GM19025 (cell line): ENCODE data around the gene CCDC174.
"Not testable (repeated sequence)": the region's sequence is repeated elsewhere in the genome, so short reads cannot be mapped to it uniquely, and the experiment has no call there.

ENCODE experiments used
- ATAC-seq: cut with Tn5 transposase; IDR thresholded peaks from one replicate; pipeline ENCODE4 v1.9.1; 2021; ENCODE audit warnings: mild to moderate bottlenecking, low read depth, moderate library complexity; ENCODE audit not compliant: unreplicated experiment

The CCDC174 gene

DNA sequence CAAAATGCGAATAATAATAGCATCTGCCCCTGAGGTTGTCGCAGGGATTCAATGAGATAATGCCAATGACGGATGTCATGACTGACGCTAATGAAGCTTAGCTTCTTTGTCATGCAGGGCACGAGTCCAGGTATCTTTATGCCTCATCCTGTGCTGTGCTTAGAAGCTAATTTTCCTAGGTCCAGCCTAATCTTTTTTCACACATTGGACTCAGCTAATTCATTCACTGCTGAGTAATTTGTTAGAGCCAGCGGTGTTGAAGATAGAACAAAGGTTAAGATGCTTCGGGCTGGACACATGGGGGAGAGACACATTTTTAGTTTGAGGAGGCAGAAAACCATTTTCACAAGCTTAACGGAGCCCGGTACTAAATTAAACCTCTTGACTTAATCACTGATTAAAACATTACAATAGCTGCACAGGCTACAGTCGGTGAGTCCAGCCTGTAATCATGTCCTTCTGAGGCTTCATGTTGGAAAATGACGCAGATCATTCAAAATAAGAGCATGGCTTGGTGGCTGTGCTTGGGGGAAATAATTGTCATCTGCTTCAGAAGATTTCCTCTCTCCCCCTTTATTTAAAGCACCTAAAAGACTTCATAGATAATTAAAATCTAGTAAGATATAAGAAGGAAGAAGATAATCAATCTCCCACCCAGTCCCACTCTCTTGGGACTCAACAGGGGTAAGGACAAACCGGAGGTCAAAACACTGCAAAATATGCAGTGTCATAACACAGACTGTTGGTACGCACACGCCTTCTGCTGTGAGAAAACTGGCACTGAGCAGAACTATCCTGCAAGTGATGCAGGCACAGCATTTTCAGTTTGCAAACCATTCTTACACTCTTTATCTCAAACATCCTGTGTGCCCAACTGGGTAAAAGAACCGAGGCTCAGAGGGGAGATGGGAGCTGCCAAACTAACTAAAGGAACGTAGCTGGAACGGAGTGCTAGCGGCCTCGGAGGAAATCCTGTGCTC lies 3.3 kb upstream of the CCDC174 start:
- ATAC-seq: no peak

GRCh38 chr3:14649466-14649865 lies 2.1 kb upstream of the CCDC174 start:
- no peak for ATAC-seq

DNA sequence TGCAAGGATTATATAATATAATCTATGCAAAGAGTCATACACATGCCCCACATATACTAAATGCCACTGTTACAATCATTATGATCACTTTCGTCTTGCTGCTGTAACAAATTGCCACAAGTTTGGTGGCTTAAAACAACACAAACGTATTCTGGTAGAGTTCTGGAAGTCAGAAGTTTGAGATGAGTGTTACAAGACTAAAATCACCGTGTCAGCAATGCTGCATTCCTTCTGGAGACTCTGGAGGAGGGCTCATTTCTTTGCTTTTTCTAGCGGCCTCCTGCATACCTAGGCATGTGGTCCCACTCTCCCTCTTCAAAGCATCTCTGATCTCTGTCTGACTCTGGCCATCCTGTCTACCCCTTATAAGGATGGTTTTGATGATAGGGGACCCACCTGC lies 1.4 kb upstream of the CCDC174 start:
- ATAC-seq: no peak

- not testable (repeated sequence) for ATAC-seq
These were observed 872 bp downstream of the CCDC174 start for GRCh38 chr3:14652360-14652907.

DNA sequence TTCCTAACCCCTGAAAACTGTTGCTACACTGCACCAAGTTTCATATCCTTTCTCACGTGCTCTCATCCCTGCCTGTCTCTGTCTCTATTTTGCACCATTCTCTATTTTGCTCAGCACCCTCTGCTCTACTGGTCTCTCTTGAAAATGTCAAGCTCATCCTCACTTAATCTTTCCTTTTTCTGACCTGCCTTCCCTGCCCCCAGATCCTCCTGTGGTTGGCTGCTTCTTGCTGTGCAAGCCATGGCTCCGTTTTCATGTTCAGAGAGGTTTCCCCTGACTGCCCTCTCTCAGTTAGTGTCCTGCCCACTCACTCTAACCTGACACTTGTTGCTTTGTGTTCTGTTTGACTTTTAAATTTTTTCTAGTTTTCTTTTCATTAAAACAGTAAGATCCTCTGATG lies 6.0 kb downstream of the CCDC174 start:
- no peak for ATAC-seq

GRCh38 chr3:14658978-14659377 lies 7.4 kb downstream of the CCDC174 start:
- no peak for ATAC-seq

DNA sequence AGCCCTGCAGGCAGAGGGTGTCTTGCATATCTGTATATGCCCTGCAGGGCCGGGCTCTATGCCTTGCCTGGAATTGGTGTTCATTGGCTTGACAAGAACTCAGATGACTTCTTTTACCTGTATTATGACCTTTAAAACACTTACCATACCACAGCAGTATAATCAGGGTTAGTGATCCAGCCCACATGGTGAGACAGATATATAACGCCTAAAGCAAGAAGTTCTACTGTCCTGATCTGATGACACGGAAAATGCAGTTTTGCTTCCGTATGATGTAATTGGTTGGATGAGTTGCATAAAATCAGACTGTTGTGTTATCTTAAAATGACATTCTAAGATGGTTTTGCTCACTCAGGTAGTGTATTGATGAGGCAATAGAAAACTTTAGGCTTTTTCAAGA lies 9.4 kb downstream of the CCDC174 start:
- ATAC-seq: no peak

DNA sequence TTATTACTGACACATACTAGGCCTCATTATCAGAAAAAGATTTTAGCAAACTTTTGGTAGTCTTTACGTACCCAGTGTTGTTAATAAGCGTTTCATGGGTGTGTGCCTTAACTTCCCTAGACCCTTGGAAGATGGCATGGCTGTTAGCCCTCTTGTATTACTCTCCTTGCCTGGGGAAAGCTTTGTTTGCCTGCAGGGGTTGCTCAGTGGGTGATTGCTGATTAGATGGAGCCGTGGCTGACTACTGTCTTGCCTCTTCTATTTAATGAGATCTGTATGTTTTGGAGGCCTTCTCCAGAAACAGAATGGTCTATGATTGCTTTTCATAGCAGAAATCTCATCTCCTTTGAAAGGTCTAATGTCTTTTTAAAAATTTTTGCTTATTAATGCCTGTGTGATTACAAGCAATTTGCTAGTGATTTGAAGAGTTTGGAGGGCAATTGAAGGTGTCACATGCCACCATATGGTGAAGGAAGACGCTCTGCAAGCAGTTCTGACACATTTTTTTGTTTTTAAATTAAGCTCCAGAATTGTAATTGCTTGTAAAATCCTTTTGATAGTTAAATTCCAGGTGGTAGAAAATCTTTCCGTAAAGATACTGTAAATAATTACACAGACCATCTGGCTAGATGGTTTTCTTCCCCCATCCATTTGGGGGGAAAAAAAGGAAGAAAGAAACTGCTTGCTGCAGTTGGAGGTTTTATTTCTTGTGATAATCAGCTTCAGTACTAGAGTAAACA lies 12.0 kb downstream of the CCDC174 start:
- ATAC-seq: no peak

GRCh38 chr3:14664170-14664569 lies 12.6 kb downstream of the CCDC174 start:
- ATAC-seq: no peak

DNA sequence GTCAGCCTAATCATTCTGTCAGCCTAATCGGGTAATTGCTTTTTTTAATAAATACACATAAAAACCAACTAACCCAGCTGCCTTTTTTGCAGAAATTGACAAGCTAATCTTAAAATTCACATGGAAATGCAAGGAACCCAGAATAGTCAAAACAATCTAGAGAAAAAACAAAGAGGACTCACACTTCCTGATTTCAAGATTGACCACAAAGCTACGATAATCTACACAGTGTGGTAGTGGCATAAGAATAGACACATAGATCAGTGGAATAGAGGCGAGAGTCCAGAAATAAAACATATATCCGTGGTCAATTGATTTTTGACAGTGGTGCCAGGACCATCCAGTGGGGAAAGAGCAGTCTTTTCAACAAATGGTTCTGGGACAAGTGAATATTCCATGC lies 21.0 kb downstream of the CCDC174 start:
- ATAC-seq: no peak

GRCh38 chr3:14674841-14675240 lies 23.3 kb downstream of the CCDC174 start, which contains the start of gene C3orf20:
Gene C3orf20 (plus strand): TSS chr3:14675141. CDS start chr3:14682714, 7,573 bp downstream.
- ATAC-seq: no peak

DNA sequence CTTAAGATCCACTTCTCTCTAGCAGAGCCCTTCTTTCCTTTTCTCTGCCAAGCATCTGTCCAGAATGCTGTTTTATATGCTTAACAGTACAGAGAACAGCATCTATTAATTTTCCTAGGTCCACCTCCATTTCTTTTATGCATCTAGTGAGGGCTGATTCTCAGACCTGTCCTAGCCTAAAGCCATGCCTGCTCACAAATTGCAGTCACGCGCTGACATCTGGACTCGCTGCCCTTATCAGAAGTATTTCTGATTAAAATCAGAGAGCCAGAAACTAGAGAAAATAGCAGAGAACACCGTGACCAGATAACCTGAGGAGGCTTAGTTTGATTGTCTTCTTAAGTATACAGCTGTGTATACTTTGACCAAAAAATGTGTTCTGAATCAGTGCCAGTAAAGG lies 25.3 kb downstream of the CCDC174 start:
- no peak for ATAC-seq

GRCh38 chr3:14678015-14678503 lies 26.5 kb downstream of the CCDC174 start:
- ATAC-seq: no peak

GRCh38 chr3:14680115-14680514 lies 28.6 kb downstream of the CCDC174 start:
- ATAC-seq: no peak

DNA sequence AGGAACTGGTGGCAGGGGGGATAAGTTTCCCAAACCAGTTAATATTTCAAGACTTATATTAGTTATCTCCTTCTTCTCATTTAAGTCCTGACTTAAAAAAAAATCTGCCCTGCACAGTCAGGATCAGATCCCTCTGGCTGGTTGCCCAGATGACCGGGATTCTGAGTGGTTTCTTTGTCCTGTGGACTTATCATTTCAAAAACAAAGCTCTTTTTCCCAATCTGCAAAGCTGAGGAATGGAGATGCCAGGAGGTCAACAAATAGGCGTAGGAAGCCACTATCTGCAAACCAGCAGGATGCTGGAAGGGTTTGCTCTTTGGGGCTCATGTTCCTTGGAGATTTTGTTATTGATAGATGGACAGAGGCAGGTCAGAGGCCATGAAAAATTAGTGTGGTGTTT lies 29.2 kb downstream of the CCDC174 start:
- ATAC-seq: no peak

DNA sequence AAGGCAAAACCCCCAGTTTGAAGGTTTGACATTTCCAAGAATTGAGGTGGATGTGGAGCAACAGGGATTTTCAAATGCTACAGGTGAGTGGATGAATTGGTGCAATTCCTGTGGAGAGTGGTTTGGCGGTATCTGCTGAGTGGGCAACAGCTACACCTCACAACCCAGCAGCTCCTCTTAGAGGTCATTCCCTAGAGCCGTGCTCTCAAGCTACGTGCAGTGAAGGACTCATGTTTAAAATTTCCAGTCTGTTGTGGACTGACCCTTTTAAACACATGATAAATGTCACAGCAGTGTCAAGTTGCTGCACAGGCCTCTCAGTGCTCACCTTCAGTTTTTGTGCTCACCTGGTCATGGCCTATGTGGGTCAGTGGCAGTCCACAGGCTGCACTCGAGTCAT lies 32.9 kb downstream of the CCDC174 start:
- no peak for ATAC-seq

- ATAC-seq: no peak
These were observed 33.6 kb downstream of the CCDC174 start for GRCh38 chr3:14685179-14685578.

DNA sequence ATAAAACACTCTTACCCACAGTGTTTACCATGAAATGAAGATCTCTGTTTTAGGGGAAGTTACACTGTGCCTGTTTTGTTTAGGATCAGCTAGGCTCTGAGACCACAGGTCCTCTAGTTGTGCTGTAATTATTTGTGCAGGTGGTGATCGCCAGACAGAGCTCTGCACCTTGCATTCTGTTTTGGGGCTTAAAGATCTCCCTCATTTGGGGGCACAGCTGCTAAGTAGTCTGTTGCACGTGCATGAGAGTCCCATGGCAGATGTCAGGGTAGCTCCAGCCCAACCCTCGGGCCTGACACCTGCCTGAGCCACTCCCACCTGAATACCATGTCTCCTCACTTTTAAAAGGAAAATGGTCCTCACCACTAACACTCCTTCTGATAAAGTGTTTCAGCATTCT lies 35.8 kb downstream of the CCDC174 start:
- ATAC-seq: no peak

GRCh38 chr3:14688525-14688924 lies 37.0 kb downstream of the CCDC174 start:
- ATAC-seq: no peak

DNA sequence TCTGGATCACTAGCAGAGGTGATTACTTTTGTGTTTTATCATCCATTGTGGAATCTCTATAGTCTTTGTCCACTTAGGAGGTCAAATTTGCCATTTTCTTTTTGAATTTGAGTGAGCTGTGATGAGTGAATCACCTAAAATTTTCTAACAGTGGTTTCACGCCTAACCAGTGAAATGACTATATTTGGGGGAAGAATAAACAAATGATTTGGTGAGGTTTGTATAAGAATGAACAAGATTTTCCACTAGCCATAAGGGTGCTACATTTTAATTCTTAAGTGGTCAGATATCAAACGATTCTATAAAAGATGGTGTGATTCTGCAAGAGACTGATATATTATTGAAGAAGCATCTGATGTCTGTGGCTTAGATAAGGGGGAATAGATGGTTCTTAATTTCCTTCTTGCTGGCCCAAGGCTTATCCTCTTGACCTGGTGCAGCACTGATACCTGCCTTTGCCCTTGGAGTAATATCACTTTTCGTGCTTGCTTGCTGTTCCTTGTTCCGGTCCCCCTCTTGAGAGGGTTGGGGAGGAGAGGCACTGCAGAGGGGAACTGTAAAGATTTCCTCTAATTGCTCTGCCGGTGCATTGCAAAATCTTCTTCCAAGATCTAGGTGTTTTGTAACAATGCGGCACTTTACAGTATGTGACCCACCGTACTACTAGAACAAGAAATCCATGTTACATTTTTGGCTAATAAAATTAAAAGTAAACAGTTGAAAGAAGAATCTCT lies 37.9 kb downstream of the CCDC174 start:
- ATAC-seq: no peak
